ENCODE data around the gene ANO3.

GRCh38 chr11:26477396-26477795 lies 145.5 kb downstream of the ANO3 start:
- no peak for TF ChIP-seq GATA2 (IDR thresholded peaks at IDR 0.05; ENCODE audit: low read depth, low read length)
- no peak for TF ChIP-seq GATA3 (IDR thresholded peaks at IDR 0.05; ENCODE audit: low read depth, low read length)
